ENCODE data around the gene SH3RF1. TPM values are rescaled to one million over a fixed set of nuclear protein-coding genes. Genes with fewer than 3 reads are reported as not detected.

The SH3RF1 gene
- total and polyA plus RNA-seq, 10 of the 15 experiments (the other 5 are each of a cell fraction or from before 2014, with no cell fraction given) = 4.5 to 22.5 (median 10.4) TPM

- TF ChIP-seq IRF4 (IDR thresholded peaks at IDR 0.05; ENCODE audit: low read depth, low read length) = peak; percentile 61; the same call in 1 of the 2 replicates
- TF ChIP-seq PAX5 (IDR thresholded peaks at IDR 0.05; ENCODE audit: borderline replicate concordance, low read depth, low read length) = peak; percentile 34; the same call in 1 of the 2 replicates
- TF ChIP-seq KDM1A (IDR thresholded peaks at IDR 0.05; ENCODE audit: borderline replicate concordance) = no peak
- TF ChIP-seq FOS (IDR thresholded peaks at IDR 0.05; ENCODE audit: borderline replicate concordance, extremely low read depth, insufficient read length) = no peak
- TF ChIP-seq EP300 (IDR thresholded peaks at IDR 0.05; ENCODE audit: borderline replicate concordance in 1 of 2, control insufficient read depth in 1 of 2, low read depth in 2 of 2, low read length in 2 of 2) = peak in 1 of 2 experiments; percentile 81; a peak in 1 of 4 replicates
- TF ChIP-seq ZNF384 (IDR thresholded peaks at IDR 0.05; ENCODE audit: borderline replicate concordance, low read depth, low read length) = peak; percentile 83
- TF ChIP-seq ATF2 (IDR thresholded peaks at IDR 0.05; ENCODE audit: low read length) = peak; percentile 91
- TF ChIP-seq PAX8 (IDR thresholded peaks at IDR 0.05) = no peak
- peak; percentile 21; the same call in 1 of the 2 replicates for TF ChIP-seq DPF2 (IDR thresholded peaks at IDR 0.05)
- peak; percentile 88 for TF ChIP-seq BCL3 (IDR thresholded peaks at IDR 0.05; ENCODE audit: borderline replicate concordance, insufficient read depth, low read depth, low read length, poor library complexity, severe bottlenecking)
- TF ChIP-seq ZZZ3 (IDR thresholded peaks at IDR 0.05; ENCODE audit: control insufficient read depth, insufficient read length, low read depth) = no peak
- TF ChIP-seq CUX1 (IDR thresholded peaks at IDR 0.05; ENCODE audit: insufficient replicate concordance, low read depth, low read length) = no peak
- peak; percentile 81 for TF ChIP-seq EED (IDR thresholded peaks at IDR 0.05; ENCODE audit: low read depth)
- peak; percentile 78 for TF ChIP-seq ATF7 (IDR thresholded peaks at IDR 0.05; ENCODE audit: low read depth)
- peak; percentile 74 for TF ChIP-seq CREM (IDR thresholded peaks at IDR 0.05; ENCODE audit: low read depth)
- TF ChIP-seq JUNB (IDR thresholded peaks at IDR 0.05) = peak; percentile 87
- no peak for TF ChIP-seq BACH1 (IDR thresholded peaks at IDR 0.05; ENCODE audit: borderline replicate concordance)
- peak; percentile 64; the same call in 1 of the 2 replicates for TF ChIP-seq MEF2A (IDR thresholded peaks at IDR 0.05; ENCODE audit: insufficient read depth, low read depth, low read length)
- TF ChIP-seq SPI1 (IDR thresholded peaks at IDR 0.05; ENCODE audit: borderline replicate concordance, insufficient read depth, low read depth, low read length) = peak; percentile 59; the same call in 1 of the 2 replicates
- peak; percentile 40; the same call in 1 of the 2 replicates for TF ChIP-seq NBN (IDR thresholded peaks at IDR 0.05)
Observed at GRCh38 chr4:169295822-169296221, 25.1 kb upstream of the SH3RF1 start (continued).

All from GM12878 (cell line).